Parathyroid adenoma (tissue), 2 donors: ENCODE data around the gene LENG9.

ENCODE experiments used
- H2AFZ ChIP-seq: fragments of 300-600 bp; sonication (generic); one replicate; pipeline ENCODE4 v1.7.0; 2017; ENCODE audit warnings: antibody characterized with exemption, mild to moderate bottlenecking
- H3K27ac ChIP-seq: fragments of 300-600 bp; sonication (generic); one replicate; pipeline ENCODE4 v1.7.0; 2017
- H3K27me3 ChIP-seq: fragments of 300-600 bp; sonication (generic); one replicate; pipeline ENCODE4 v1.7.0; 2017; ENCODE audit warnings: low read length; ENCODE audit not compliant: control insufficient read depth, insufficient read depth
- H3K36me3 ChIP-seq: fragments of 300-600 bp; sonication (generic); one replicate; pipeline ENCODE4 v1.7.0; 2017; ENCODE audit warnings: low read length; ENCODE audit not compliant: control insufficient read depth, insufficient read depth
- H3K4me1 ChIP-seq: fragments of 300-600 bp; sonication (generic); one replicate; pipeline ENCODE4 v1.7.0; 2017; ENCODE audit warnings: control low read depth
- H3K4me2 ChIP-seq: fragments of 300-600 bp; sonication (generic); one replicate; pipeline ENCODE4 v1.7.0; 2017; ENCODE audit warnings: low read length
- H3K4me3 ChIP-seq: fragments of 300-600 bp; sonication (generic); one replicate; pipeline ENCODE4 v1.7.0; 2017; ENCODE audit warnings: low read depth, low read length
- H3K79me2 ChIP-seq: fragments of 300-600 bp; sonication (generic); one replicate; pipeline ENCODE4 v1.7.0; 2017; ENCODE audit warnings: control low read depth
- H3K9ac ChIP-seq: fragments of 300-600 bp; sonication (generic); one replicate; pipeline ENCODE4 v1.7.0; 2017; ENCODE audit warnings: mild to moderate bottlenecking
- H3K9me3 ChIP-seq: fragments of 300-600 bp; sonication (generic); one replicate; pipeline ENCODE4 v1.7.0; 2017; ENCODE audit warnings: low read length; ENCODE audit not compliant: control insufficient read depth
- CTCF ChIP-seq: fragments of 300-600 bp; sonication (generic); IDR thresholded peaks from one replicate; pipeline ENCODE4 v1.7.0; 2017; ENCODE audit warnings: antibody characterized with exemption, mild to moderate bottlenecking
- donor health status: primary hyperparathyroidism.

The LENG9 gene

GRCh38 chr19:54464044-54464629 is 559 bp upstream of the LENG9 start:
- H3K9me3 ChIP-seq, result no peaks in the 10 kb centered on the region
- no peaks in the 10 kb centered on the region for H3K79me2 ChIP-seq
- H3K27me3 ChIP-seq, result no peaks in the 10 kb centered on the region
- H3K4me3 ChIP-seq, result peak overlapping the region; percentile 81
- TF ChIP-seq CTCF, result no peak
- H3K36me3 ChIP-seq, result no peaks in the 10 kb centered on the region
- H3K4me1 ChIP-seq, result peaks cover 4% of the 10 kb centered on the region
- peak overlapping the region; percentile 96 for H2AFZ ChIP-seq
- peak overlapping the region; percentile 59 for H3K27ac ChIP-seq
- H3K4me2 ChIP-seq, result peak overlapping the region; percentile 97
- H3K9ac ChIP-seq, result no peak overlapping the region

GRCh38 chr19:54462655-54463530 is 685 bp downstream of the LENG9 start:
- H3K36me3 ChIP-seq, result no peaks in the 10 kb centered on the region
- H3K27me3 ChIP-seq, result no peaks in the 10 kb centered on the region
- H3K79me2 ChIP-seq, result peaks cover 6% of the 10 kb centered on the region
- H3K9me3 ChIP-seq, result no peaks in the 10 kb centered on the region
- H2AFZ ChIP-seq, result peak overlapping the region; percentile 65
- no peak overlapping the region for H3K9ac ChIP-seq
- peak overlapping the region; percentile 97 for H3K4me2 ChIP-seq
- H3K4me1 ChIP-seq, result peaks cover 4% of the 10 kb centered on the region
- H3K4me3 ChIP-seq, result peak overlapping the region; percentile 81
- TF ChIP-seq CTCF, result no peak
- H3K27ac ChIP-seq, result peak overlapping the region; percentile 59

- Histone ChIP-seq H3K9ac (no peak overlapping the region), H3K36me3 (no peaks in the 10 kb centered on the region), H3K4me1 (peaks cover 4% of the 10 kb centered on the region)
Observed at GRCh38 chr19:54462047-54462654, 1.4 kb downstream of the LENG9 start.

GRCh38 chr19:54461613-54462012 is 2.0 kb downstream of the LENG9 start:
- Histone ChIP-seq H3K4me3 (no peak overlapping the region), H3K79me2 (peaks cover 6% of the 10 kb centered on the region), H3K27me3 (no peaks in the 10 kb centered on the region), H3K4me1 (peaks cover 4% of the 10 kb centered on the region), H3K27ac (no peak overlapping the region), H3K9me3 (no peaks in the 10 kb centered on the region), H2AFZ (no peak overlapping the region), H3K4me2 (no peak overlapping the region), H3K9ac (no peak overlapping the region), H3K36me3 (no peaks in the 10 kb centered on the region)
- no peak for TF ChIP-seq CTCF

More at GRCh38 chr19:54462047-54462654, 1.4 kb downstream of the LENG9 start:
- TF ChIP-seq CTCF, result no peak
- Histone ChIP-seq H3K4me2 (no peak overlapping the region), H3K9me3 (no peaks in the 10 kb centered on the region), H3K27ac (no peak overlapping the region), H3K79me2 (peaks cover 6% of the 10 kb centered on the region), H3K4me3 (no peak overlapping the region), H2AFZ (no peak overlapping the region), H3K27me3 (no peaks in the 10 kb centered on the region)
